ENCODE measurements around the gene RFX3.

GRCh38 chr9:3323714-3324113 lies 202.1 kb downstream of the RFX3 start:
- TF ChIP-seq CTCF (IDR thresholded peaks at IDR 0.05 in 4 of 5, conservative IDR thresholded peaks at IDR 0.05 in 1 of 5) (no peak), POLR2A (IDR thresholded peaks at IDR 0.05) (no peak)

All from gastrocnemius medialis (tissue), 4 donors.